Measurements from ENCODE around the gene CLDN10.

The CLDN10 gene

DNA sequence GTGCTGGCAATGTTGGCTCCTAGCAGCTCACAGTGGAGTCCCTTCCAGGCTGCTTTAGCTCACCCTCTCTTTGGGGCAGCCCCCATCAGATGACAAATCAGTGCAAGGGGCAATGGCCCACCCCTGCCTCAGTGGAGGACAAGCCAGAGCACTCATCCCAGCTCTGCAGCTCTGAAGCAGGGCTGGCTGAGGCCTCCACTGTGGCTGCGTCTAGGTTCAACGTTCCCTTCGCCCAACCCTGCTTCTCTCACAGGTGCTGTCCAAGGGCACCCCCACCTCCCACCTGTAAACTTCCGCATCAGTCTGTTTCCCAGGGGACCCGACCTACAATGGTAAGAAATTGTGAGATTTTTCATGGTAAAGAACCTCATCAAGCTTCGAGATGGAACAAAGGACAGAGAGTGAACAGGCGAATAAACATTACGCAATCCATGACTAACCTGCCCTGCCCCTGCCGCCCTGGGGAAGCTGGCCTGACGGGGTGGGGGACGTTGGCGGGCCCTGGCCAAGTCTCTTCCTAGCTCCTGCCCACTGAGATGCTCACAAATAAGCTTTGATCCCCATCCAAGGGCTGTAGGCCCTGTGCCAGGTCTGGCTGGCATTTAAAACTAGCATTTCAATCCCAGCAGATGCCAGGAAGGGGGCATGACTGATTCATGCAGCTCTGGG lies 51.5 kb downstream of the CLDN10 start:
- DNase-seq = no peak

DNA sequence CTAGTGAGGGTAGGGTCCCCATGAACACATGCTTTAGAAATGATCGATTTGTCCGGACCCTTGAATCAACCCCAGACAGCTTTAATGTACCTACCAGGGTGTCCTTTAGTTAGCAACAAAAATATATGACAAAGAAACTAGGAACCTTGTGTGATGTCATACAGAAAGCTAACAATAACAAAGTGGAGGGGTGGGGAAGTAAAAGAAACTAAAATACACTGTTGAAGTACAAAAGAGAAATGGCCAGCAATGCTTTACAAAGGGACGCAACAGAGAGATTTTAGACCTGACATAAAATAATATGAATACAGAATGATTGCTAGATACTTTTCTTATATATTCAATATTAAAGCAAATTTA lies 52.0 kb downstream of the CLDN10 start:
- no peak for DNase-seq

DNA sequence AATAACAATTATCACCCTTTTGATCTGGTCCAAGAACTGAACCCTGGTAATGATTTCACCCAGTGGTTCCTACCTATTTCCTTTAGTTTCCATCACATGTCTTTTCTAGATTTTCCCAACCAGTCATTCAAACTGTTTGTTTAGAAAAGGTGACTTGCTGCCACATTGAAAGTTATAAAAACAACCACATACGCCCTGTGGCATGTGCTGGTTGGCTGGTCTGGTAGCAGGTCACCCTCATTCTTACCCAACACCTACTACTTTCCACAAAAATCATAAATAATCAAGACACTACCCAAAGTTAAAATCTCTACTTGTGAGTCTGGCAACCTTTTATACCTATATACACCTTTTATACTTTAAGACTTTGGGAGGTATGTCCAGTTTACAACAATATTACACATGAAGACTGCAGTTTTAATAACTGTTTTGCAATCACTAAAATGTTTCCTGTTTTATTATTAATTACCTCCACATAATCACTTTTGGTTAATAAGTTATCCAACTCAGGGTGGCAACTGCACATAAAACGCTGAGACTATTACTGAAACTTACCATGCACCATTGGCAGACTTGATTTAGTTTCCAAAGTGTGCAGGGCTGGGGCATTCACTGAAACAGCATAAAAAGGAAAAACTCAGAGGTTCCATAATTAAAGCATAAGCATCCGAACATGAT lies 53.1 kb downstream of the CLDN10 start:
- DNase-seq = no peak

DNA sequence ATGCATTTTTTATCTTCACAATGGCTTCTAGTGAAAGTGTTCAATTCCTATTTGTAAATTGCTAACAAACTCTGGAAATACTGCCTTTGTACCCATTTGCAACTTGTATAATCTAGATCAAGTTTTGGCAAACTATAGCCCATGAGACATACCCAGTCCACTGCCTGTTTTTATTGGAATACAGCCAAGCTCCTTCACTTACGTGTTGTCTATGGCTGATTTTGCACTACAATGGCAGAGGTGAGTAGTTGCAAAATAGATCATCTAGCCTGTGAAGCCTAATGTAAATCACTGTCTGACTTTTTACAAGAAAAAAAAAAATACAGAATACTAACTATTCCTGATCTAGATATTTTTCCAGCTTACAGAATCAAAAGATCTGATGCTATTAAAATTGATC lies 54.8 kb downstream of the CLDN10 start:
- no peak for DNase-seq

DNA sequence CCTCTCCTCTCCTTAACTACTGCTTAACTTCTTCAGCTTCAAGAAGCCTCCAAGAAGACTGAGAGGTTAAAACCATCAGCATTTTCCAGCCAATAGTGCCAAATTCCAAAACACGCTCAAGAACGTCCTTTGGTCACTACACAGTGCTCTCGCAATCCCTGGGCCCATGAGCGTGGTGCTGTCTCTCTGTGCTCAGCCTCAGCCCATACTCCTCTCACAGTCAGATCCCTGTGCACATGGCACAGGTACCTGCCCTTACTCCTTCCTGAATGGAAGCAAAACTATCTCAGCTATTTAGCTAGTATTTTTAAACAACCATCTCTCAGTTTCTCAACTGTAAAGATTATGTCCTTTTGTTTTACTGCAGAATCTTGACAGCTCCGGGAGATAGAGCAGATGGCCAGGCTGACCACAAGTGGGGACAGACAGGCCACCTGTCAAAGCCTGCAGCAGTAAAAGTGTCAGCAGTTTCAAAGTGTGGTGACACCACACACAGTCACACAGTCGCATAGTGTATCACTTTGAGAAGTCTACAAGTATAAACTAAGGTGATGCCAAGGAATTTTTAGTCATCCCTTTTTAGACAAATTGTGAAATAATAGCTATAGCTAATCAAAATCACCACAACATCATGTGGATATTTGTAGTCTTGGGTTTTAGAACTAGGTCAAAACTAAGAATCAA lies 56.3 kb downstream of the CLDN10 start:
- DNase-seq = no peak

DNA sequence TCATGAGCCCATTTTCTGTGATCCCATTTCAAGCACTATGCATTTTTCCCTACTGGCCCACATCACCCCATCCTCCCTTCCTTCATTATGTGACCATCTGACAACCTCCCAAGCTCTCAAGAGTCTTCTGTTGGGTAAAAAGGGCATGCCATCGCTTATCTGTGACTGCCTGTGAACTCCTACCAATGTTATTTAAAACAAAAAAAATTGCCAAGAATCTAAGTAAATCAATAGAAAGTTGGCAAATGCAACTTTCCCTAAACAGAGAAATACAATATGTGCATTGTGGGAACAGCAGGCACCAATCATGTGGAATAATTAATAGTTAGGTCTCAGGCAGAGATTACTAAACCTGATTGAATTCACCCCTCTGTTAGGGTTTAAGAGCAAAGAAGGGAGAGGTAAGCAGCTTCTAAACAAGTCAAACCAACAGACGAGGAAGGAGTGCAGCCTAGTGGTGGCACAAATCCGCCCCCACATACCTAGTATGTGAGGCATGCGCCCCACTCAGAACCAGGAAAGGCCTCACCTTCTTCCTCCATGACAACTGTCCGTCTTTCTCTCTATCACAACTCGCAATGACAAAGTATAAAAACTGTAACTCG lies 62.2 kb downstream of the CLDN10 start:
- no peak for DNase-seq

DNA sequence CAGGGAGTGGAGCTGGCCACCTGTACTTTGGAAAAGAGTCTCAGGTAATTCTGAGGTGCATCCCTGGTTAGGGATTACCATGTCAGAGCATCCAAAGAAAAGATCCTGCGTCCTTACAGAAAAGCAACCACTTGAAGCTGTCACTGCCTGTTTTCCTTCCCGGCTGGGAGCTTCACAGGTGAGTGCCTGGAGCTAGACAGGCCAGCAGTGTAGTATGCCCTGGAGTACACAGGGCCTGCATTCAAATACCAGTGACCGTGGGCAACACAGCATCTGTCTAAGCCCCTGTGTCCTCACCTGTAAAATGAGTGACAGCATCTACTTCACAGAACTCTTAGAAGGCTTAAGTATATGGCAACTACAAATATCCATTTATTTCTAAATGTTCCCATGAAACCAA lies 63.0 kb downstream of the CLDN10 start:
- no peak for DNase-seq

DNA sequence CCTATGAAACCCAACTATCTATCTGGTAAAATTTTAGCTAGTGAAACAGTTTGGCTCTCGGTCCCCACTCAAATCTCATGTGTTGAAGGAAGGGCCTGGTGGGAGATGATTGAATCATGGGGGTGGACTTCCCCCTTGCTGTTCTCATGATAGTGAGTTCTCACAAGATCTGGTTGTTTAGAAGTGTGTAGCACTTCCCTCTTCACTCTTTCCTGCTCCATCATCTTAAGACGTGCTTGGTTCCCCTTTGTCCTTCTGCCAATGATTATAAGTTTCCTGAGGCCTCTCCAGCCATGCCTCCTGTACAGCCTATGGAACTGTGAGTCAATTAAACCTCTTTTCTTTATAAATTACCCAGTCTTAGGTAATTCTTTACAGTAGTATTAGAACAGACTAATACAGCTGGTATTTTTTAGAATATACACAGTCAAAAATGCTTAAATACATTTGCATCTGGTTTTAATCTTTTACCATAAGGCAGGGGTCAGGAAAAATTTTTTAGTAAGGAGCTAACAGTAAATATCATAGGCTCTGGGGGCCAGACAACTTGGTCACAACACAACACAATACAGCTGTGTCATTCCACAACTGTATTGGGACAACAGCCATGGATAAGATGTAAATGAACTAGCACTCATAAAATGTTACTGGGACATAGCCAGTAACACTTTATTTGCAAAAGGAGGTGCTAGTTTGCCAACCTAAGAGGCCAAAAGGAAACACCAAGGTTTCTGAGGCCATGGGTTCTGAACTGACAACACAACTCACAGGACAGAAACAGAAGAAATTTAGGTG lies 67.7 kb downstream of the CLDN10 start:
- DNase-seq = no peak

DNA sequence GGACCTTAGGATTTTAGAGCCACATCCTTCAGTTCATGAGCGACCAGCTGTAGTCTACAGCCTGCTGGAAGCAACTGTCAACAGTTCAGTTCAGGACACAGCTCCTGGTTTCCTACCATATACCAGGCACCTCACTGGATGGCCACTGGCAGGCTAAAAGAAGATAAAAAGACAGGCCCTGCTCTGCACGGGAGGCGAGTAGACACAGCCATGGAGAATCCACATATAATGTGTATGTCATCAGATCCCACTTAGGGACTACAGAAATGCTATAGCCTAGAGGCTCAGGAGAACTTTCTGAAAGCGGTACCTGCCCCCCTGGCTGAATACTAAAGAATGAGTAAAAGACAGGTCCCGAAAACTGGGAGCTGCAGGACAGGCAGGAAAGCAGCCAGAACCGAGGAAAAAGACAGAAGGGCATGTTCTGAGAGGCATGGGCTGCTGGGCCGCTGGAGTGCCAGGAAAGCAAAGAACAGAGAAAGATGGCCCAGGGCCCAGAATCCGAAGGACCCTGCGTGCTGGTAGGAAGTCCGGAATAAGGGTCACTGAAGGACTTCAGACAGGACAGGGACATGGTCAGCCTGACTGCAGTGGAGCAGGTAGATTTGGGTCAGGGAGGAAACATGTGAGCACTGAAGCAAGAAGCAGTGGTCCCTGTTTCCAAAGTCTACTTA lies 68.4 kb downstream of the CLDN10 start:
- DNase-seq = no peak

DNA sequence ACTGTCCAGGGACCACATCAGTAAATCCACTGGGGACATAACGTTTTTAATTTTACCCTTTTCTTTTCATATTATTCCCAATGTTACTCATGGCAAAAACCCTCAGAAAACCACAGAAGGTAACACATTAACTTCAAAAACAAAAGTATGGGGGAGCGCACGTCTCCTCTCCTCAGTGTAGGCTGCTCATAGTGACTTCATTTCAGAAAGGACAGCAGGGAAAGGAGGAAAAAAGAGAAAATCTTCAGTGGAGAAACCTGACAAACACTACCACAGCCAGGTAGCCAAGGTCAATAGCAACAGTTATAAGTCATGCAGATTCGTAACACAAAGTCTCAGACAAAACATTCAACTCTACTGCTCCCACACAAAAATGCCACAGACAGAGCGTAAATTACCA lies 70.6 kb downstream of the CLDN10 start:
- no peak for DNase-seq

DNA sequence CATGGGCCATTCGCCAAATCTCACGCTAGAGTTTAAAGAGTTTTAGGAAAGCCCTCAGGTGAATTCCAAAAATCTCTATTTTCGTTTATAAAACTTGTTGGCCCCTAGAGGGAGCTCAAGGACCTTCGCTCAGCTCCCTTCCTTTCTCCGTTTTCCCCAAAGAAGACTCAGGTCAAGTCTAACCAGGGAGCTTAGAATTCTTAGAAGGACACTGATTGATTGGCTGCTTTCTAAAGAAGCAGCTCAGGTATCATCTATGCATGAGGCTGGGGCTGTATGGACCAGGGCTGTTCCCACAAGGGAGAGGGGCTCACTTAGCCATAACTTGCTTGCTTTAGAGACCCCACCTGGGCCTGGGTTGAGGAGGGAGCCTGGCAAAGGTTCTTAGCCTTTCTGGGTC lies 71.5 kb downstream of the CLDN10 start:
- DNase-seq = peak; percentile 1

DNA sequence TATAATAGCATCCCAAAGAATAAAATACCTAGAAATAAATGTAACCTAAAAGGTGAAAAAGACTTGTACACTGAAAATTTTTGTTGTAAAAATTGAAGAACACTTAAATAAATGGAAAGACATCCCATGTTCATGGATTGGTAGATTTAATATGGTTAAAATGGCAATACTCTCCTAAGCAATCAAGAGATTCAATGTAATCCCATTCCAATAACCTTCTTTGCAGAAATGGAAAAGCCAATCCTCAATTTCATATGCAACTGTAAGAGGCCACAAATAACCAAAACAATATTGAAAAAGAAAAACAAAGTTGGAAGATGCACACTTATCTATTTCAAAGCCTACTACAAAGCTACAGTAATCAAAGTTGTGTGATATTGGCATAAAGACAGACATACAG lies 74.2 kb downstream of the CLDN10 start:
- no peak for DNase-seq

DNA sequence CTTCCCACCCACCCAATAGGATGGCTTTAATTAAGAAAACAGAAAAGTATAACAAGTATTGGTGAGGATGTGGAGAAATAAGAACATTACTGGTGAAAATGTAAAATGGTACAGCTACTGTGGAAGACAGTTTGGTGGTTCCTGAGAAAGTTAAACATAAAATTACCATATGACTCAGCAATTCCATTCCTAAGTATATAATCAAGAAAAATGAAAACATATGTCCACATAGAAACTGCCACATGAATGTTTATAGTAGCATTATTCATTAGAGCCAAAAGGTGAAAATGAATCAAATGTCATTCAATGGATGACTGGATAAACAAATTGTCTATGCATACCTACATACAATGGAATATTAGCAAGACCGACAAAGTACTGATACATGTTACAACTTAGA lies 75.1 kb downstream of the CLDN10 start:
- DNase-seq = no peak

DNA sequence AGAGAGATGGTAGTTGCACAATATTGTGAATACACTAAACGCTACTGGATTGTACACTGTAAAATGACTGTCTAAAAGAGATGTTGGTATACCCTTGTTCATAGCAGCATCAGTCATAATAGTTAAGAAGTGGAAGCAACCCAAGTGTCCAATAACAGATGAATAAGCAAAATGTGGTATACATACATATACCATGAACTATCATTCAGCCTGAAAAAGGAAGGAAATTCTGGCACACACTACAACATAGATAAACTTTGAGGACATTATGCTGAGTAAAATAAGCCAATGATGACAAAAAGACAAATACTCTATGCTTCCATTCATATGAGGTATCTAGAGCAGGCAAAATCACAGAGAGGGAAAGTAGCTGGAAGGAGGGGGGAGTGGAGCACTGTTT lies 76.0 kb downstream of the CLDN10 start:
- no peak for DNase-seq

DNA sequence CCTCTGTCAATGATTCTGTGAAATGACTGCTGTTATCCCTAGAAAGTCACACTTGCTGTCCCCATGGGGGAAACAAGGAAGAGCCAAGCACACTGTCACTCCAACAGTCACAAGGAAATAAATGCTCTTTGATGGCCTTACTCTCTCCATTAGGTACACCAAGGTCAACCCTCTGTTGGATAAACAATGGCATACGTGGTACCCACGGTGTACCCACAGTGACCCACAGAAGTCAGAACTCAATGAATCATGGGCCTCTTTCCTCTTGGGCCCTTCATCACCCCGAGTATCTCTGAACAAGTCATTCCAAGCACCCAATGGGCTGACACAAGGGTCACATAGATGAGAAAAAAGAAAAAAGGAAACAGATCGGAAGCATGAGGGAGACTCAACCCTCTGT lies 76.6 kb downstream of the CLDN10 start:
- no peak for DNase-seq

Data from NCI-H2227 treated with DMSO at 0.1 percent for 48 hours (cell line).